ENCODE results near the gene TRIM46. TPM values are rescaled to one million over a fixed set of nuclear protein-coding genes. Genes with fewer than 3 reads are reported as not detected.

Gene TRIM46
- total and polyA plus RNA-seq, 2 of the 13 experiments (the other 11 are each of a cell fraction or from before 2014, with no cell fraction given): 0.04 to 0.09 TPM

GRCh38 chr1:155139895-155140629 lies 33.6 kb upstream of the TRIM46 start, which contains the start of gene DPM3 (continued):
- TF ChIP-seq IKZF5 (CRISPR knock-in tag; IDR thresholded peaks at IDR 0.05) (no peak), IRF2 (CRISPR knock-in tag; IDR thresholded peaks at IDR 0.05) (peak; percentile 82), MAZ (IDR thresholded peaks at IDR 0.05; ENCODE audit: borderline replicate concordance, low read depth, low read length) (no peak), MAZ (CRISPR knock-in tag; IDR thresholded peaks at IDR 0.05; ENCODE audit: low read depth) (peak; percentile 64), MBD4 (IDR thresholded peaks at IDR 0.05; ENCODE audit: borderline replicate concordance, low read length) (no peak), CBX2 (IDR thresholded peaks at IDR 0.05; ENCODE audit: low read depth, low read length) (no peak), CBX2 (CRISPR knock-in tag; IDR thresholded peaks at IDR 0.05; ENCODE audit: low read depth) (no peak), ZNF274 (CRISPR knock-in tag; IDR thresholded peaks at IDR 0.05) (no peak), RBFOX2 (IDR thresholded peaks at IDR 0.05; ENCODE audit: low read depth, low read length) (peak; percentile 84), SNAPC5 (CRISPR knock-in tag; IDR thresholded peaks at IDR 0.05; ENCODE audit: borderline replicate concordance) (no peak), FOXP1 (IDR thresholded peaks at IDR 0.05) (no peak), FOXP1 (CRISPR knock-in tag; IDR thresholded peaks at IDR 0.05) (0 out of 2 replicates have a peak, but pooled peaks have one; percentile 7), ESRRA (CRISPR knock-in tag; IDR thresholded peaks at IDR 0.05; ENCODE audit: low read depth) (no peak), NPAS2 (CRISPR knock-in tag; IDR thresholded peaks at IDR 0.05; ENCODE audit: borderline replicate concordance) (no peak), IKZF4 (CRISPR knock-in tag; IDR thresholded peaks at IDR 0.05; ENCODE audit: borderline replicate concordance, low read depth, not compliant biosample characterization) (no peak), ZNF251 (CRISPR knock-in tag; IDR thresholded peaks at IDR 0.05) (no peak), THAP11 (CRISPR knock-in tag; IDR thresholded peaks at IDR 0.05) (peak; percentile 100), FOXK2 (IDR thresholded peaks at IDR 0.05) (no peak), ERF (CRISPR knock-in tag; IDR thresholded peaks at IDR 0.05) (peak; percentile 50), ZKSCAN5 (CRISPR knock-in tag; IDR thresholded peaks at IDR 0.05) (no peak), ZNF318 (CRISPR knock-in tag; IDR thresholded peaks at IDR 0.05) (no peak), MBNL3 (CRISPR knock-in tag; conservative IDR thresholded peaks at IDR 0.05) (no peak), ZMAT3 (CRISPR knock-in tag; conservative IDR thresholded peaks at IDR 0.05) (no peak; the same call in 1 of the 2 replicates)
